Pulmonary artery endothelial cell (primary cell): ENCODE measurements around the gene IL34. TPM values are rescaled to one million over a fixed set of nuclear protein-coding genes. Genes with fewer than 3 reads are reported as not detected.
A peak's percentile ranks its signal among the peaks of the same experiment; 100 is the strongest.

Experiments
- DNase-seq: peaks from one replicate; pipeline ENCODE4 v3.0.0-alpha.2; 2011; ENCODE audit warnings: low read depth, low spot score
- total RNA-seq: library from RNA; depleted of rRNA; stranded (reverse); fragments of >200 nt; gene quantifications from 2 replicates; pipeline ENCODE4 v1.2.3, GENCODE V29; 2014

The IL34 gene
- total RNA-seq, 1 donor from 2014 or later, result 1.3 TPM

GRCh38 chr16:70687671-70688245, 41.4 kb downstream of the IL34 start:
- no peak for DNase-seq

- DNase-seq, result no peak
Observed at GRCh38 chr16:70688246-70688742, 41.9 kb downstream of the IL34 start.

GRCh38 chr16:70689035-70689969, 42.9 kb downstream of the IL34 start:
- no peak for DNase-seq

- no peak for DNase-seq
Observed at GRCh38 chr16:70689970-70690891, 43.9 kb downstream of the IL34 start.

GRCh38 chr16:70691223-70692129, 45.1 kb downstream of the IL34 start:
- DNase-seq, result no peak

GRCh38 chr16:70692130-70692872, 45.9 kb downstream of the IL34 start:
- DNase-seq, result no peak

- DNase-seq, result no peak
Observed at GRCh38 chr16:70692873-70693671, 46.7 kb downstream of the IL34 start.

- no peak for DNase-seq
Observed at GRCh38 chr16:70694088-70694867, 47.9 kb downstream of the IL34 start.

GRCh38 chr16:70694868-70695218, 48.5 kb downstream of the IL34 start:
- DNase-seq, result no peak

- DNase-seq, result peak; percentile 51
Observed at GRCh38 chr16:70695331-70696070, 49.1 kb downstream of the IL34 start.

GRCh38 chr16:70696355-70696754, 50.0 kb downstream of the IL34 start:
- no peak for DNase-seq

- no peak for DNase-seq
Observed at GRCh38 chr16:70696952-70697593, 50.7 kb downstream of the IL34 start.

- no peak for DNase-seq
Observed at GRCh38 chr16:70697594-70698170, 51.3 kb downstream of the IL34 start.

- no peak for DNase-seq
Observed at GRCh38 chr16:70698901-70699300, 52.5 kb downstream of the IL34 start.

GRCh38 chr16:70699696-70700095, 53.3 kb downstream of the IL34 start:
- DNase-seq, result no peak

GRCh38 chr16:70700101-70701020, 54.0 kb downstream of the IL34 start:
- DNase-seq, result no peak
